LNCaP clone FGC (cell line): ENCODE measurements around the gene AOPEP.
A peak's percentile ranks its signal among the peaks of the same experiment; 100 is the strongest.

ENCODE experiments used
- DNase-seq: peaks from one replicate; pipeline ENCODE4 v3.0.0-alpha.2; 2011; ENCODE audit warnings: low read depth
- H3K4me3 ChIP-seq: 2 replicates; pipeline ENCODE4 v1.5.1; 2011; ENCODE audit warnings: mild to moderate bottlenecking, low read depth, low read length, control low read depth
- TF ChIP-seq, protein P1 (sequence below): IDR thresholded peaks from 2 replicates; pipeline ENCODE4 v1.5.1; 2012; ENCODE audit warnings: mild to moderate bottlenecking; ENCODE audit not compliant: control insufficient read depth, insufficient read depth; ENCODE audit errors: extremely low read depth

AOPEP gene

DNA sequence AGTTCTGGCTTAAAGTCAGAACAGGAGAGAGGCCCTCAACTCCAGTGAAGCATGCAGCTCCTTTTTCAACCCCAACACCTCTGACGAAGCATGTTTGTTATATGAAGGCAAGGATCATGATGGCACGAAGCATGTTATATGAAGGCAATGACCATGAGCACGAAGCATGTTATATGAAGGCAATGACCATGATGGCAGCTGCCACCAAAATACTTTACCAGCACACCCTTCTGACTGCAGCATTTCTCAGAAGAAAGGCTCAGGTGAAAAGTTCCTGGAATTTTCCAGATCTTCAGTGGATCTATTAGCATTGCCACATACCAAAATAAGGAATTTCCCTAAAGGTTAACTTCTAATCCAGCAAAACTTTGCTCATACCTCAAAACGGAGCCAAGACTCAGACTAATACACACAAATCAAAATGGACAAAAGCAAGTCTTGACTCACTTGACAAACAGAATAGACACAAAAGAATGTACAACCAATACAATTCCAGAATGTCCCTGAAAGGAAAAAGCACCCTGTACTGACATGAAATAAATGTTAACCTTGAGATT, 373.6 kb downstream of the AOPEP start:
- no peak for DNase-seq
- TF ChIP-seq, protein P1, sequence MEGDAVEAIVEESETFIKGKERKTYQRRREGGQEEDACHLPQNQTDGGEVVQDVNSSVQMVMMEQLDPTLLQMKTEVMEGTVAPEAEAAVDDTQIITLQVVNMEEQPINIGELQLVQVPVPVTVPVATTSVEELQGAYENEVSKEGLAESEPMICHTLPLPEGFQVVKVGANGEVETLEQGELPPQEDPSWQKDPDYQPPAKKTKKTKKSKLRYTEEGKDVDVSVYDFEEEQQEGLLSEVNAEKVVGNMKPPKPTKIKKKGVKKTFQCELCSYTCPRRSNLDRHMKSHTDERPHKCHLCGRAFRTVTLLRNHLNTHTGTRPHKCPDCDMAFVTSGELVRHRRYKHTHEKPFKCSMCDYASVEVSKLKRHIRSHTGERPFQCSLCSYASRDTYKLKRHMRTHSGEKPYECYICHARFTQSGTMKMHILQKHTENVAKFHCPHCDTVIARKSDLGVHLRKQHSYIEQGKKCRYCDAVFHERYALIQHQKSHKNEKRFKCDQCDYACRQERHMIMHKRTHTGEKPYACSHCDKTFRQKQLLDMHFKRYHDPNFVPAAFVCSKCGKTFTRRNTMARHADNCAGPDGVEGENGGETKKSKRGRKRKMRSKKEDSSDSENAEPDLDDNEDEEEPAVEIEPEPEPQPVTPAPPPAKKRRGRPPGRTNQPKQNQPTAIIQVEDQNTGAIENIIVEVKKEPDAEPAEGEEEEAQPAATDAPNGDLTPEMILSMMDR: no peak
- H3K4me3 ChIP-seq: no peak overlapping the region

DNA sequence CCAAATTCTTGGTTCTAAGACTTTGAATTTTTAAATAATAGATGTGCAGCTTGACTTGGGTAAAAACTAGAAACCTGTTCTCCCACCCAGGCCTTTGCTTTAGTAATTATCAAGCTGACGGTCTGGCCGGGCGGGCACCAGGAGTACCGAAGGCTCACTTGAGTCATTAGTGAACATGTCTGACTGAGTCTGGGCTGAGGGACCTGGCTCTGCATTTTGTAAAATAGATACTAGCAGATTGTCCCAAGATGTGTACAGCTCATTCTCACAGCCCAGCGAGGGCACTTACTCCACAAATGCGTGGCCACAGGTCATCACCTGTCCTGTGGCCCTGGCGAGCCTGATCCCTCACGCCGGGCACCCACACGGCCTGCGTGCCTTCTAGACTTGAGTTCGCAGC, 374.8 kb downstream of the AOPEP start:
- H3K4me3 ChIP-seq: no peak overlapping the region
- DNase-seq: no peak
- TF ChIP-seq, protein P1: no peak

DNA sequence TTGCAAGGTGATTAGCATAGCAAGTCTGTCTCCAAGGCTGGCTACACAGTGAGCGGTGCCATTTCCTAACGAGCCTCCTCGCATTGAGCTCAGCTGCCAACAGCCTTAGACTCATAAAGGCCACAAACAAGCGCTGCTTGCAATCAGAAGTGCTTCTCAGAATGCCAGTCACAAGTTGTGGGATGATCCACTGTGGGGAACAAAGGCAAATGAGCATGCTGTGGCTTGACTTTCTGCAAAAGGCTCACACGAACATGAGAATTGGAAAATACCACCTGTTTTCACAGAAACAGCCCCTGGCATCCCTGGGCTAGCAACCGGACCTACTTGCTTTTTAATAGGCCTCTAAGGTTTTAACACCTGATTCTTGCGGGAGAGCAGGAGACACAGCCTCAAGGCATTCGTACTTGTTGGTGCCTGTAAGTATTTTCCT, 375.5 kb downstream of the AOPEP start:
- TF ChIP-seq, protein P1: no peak
- H3K4me3 ChIP-seq: no peak overlapping the region
- peak; percentile 18 for DNase-seq

DNA sequence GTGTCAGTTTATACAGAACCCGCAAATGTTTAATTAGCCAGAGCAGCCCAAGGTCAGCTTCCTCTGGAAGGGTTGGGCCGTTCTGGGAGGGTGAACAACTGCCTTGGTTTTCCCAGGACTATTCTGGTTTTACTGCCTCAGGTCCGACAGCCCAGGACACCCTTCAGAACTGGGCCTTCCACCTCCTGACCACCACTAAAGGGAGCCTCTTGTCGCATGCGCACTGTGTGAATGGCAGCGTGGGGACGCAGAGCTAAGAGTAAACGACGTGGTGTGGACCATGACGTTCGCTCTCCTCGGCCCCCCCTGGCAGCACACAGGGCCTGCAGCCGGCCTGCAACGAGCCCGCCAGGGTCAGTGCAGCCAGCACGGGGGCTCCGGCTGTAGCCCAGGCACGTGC, 376.1 kb downstream of the AOPEP start:
- no peak overlapping the region for H3K4me3 ChIP-seq
- no peak for DNase-seq
- TF ChIP-seq, protein P1: no peak

DNA sequence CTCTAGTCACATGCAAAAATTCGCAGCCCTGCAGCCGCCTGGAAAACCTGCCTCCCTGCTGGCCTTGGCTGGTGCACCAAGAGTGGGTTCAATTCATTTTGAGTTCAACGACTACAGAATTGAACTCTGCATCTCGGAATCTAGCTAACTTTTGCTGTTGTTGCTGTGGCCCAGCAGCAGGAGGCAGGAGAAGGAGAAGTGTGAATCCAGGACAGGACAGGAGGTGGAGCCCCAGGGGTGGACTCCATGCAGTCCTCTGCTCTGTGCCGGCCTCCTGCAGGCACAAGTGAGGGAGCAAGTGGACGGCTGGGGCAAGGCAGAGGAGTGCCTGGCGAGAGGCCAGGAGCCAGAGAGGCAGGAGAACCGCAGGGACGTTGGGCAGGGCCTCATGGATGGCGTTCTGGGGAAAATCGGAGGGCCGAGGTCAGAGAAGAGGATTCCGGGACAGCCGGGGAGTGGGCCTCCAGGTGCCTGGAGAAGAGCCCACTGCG, 376.8 kb downstream of the AOPEP start:
- TF ChIP-seq, protein P1: peak; percentile 24; the same call in 1 of the 2 replicates
- no peak overlapping the region for H3K4me3 ChIP-seq
- no peak for DNase-seq

DNA sequence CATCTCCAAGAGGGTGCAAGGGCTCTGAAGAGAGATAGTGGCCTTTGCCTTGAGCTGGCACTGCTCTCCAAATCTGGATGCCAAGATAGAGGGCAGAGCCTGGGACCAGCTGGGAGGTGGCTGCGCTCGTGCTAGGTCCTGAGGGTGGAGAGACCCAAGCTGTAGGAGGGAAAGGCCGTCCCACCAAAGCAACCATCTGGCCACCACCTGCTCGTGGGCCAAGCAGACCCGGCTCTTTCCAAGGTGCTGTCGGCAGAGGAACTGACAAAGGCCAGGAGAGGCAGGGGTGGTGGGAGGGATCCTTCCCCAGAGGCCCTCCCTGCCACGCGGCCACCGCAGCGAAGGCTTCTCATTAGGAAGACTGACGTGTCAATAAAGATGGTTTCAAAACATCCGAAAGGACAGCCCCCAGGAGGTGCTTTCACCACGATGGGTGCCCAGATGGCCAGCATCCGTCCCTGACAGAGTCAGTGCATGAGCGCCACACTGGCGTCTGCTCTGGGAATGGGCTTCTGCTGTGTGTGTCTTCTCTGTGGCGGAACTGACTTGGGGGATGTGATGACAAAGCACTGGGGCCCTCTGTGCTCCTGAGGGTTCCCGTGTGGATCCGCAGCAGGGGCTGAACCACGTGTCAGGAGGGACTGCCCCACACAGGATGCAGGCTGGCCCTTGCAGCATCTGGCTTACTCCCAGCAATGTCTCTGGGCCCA, 377.5 kb downstream of the AOPEP start:
- TF ChIP-seq, protein P1: no peak
- DNase-seq: no peak
- H3K4me3 ChIP-seq: no peak overlapping the region
